Activated naive CD8-positive, alpha-beta T cell treated with anti-CD3 and anti-CD28 coated beads, Interleukin-2, amount 50 U/mL, for 24 hours (primary cell): Measurements from ENCODE around the gene GTPBP10.
A peak's percentile ranks its signal among the peaks of the same experiment; 100 is the strongest.

Source experiments
- ATAC-seq: fragments of 150-1000 bp; cut with Tn5 transposase; one replicate; pipeline ENCODE4 v1.10.0; 2021
- DNase-seq: peaks from one replicate; pipeline ENCODE4 v3.0.0; 2021
- H3K27ac Mint-ChIP-seq: one replicate; pipeline ENCODE4 v1.8.0; 2021; ENCODE audit warnings: mild to moderate bottlenecking, mixed read lengths
- H3K27me3 Mint-ChIP-seq: one replicate; pipeline ENCODE4 v1.8.0; 2021; ENCODE audit warnings: mixed read lengths
- H3K36me3 Mint-ChIP-seq: one replicate; pipeline ENCODE4 v1.8.0; 2021; ENCODE audit warnings: low read depth, mixed read lengths
- H3K4me1 Mint-ChIP-seq: one replicate; pipeline ENCODE4 v1.8.0; 2021; ENCODE audit warnings: mixed read lengths
- H3K4me3 Mint-ChIP-seq: one replicate; pipeline ENCODE4 v1.8.0; 2021; ENCODE audit warnings: mild to moderate bottlenecking, moderate library complexity, mixed read lengths
- H3K9me3 Mint-ChIP-seq: one replicate; pipeline ENCODE4 v1.8.0; 2021; ENCODE audit warnings: mixed read lengths

Gene GTPBP10

DNA sequence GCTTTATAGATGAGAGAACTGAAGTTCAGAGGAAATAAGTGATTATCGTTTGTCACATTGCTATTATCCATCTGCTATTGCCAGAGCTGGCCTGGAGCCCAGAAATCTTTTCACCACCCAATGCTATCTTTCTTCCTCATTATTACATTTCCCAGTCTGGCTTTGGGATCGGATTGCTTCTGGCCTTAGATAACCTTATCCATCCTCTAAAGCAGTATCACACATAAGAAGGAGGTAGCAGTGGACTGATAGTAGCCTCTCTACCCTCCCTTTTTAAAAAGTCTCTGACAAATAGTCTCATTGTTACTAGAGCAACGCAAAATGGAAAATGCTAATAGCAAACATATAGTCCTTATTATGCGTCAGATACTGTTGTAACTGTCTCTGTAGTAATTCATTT, 55.5 kb downstream of the GTPBP10 start:
- Mint-ChIP-seq H3K27me3 (no peaks in the 10 kb centered on the region), H3K36me3 (no peaks in the 10 kb centered on the region), H3K4me3 (no peak overlapping the region), H3K27ac (no peak overlapping the region), H3K4me1 (peaks cover 24% of the 10 kb centered on the region), H3K9me3 (peaks cover 26% of the 10 kb centered on the region)
- no peak for DNase-seq
- no peak for ATAC-seq

DNA sequence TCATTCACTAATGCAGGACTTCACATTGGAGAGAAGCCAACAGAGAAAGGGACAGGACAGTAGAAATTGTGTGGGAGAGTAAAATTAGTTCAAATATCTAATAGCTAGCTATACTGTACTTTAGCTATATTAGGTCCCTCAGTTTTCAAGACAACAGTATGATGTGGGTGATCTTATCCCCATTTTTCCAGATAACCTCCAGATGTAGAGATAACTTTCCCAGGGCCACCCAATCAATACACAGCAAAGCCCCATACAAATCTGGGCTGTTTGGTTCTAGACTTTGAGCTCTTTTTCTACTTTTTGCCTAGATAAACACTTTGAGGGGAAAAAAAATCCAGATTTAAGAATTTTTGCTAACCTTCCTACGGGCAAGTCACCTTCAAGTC, 56.3 kb downstream of the GTPBP10 start:
- Mint-ChIP-seq H3K4me1 (peaks cover 24% of the 10 kb centered on the region), H3K4me3 (peak overlapping the region; percentile 94), H3K9me3 (peaks cover 24% of the 10 kb centered on the region), H3K27me3 (no peaks in the 10 kb centered on the region), H3K27ac (peak overlapping the region; percentile 94), H3K36me3 (peaks cover 4% of the 10 kb centered on the region)
- DNase-seq (no peak), ATAC-seq (no peak)

DNA sequence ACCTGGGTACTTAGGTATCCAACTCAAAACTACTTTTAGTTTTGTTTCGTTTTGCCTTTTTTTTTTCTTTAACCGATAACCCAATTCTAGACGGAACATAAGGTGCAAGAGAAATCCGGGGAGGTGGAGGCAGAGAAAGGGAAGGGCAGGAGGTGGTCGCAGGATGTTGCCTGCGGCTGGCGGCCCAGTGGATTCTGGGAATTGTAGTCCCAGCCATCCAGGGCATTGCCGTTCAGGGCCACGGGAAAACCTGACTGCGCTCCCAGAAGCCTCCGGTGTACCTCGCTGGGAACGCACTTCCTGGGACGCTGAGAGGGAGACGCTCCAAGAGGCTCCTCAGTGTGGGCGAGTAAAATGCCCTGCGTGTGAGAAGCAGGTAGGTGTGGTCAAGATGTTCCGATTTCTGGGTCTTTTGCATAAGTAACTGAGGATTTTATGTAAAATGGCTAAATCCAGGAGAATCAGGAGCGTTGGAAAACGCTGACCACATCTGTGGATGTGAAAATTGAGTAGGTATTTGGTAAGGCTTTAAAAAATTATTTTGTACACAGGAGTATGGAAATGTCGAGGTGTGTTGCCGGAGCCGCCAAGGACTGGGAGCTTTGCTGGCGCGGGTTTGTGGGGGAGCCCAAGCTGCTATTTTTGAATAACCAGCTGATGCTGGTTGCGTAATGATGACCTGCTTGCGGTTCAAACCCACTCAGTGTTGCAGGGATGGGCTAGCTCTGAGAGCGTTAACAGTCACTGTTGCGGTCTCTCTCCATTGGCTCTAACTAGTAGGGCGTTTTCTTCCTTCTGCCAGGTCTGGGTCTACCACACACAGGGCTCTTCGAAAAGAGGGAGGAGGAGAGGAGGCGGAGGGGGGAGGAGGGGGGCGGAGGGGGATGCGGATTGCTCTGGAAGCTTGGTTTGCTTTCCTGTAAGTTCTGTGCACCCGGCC, 56.9 kb downstream of the GTPBP10 start, which contains the start of gene CLDN12:
TSS of gene CLDN12 (plus strand) at position 288 of the 940 bp plus-strand sequence. CDS start 9,216 bp downstream, outside the sequence.
- Mint-ChIP-seq H3K9me3 (peaks cover 20% of the 10 kb centered on the region), H3K27me3 (no peaks in the 10 kb centered on the region), H3K4me3 (peak within 1 kb of the TSS; percentile 94), H3K27ac (peak within 1 kb of the TSS; percentile 94), H3K36me3 (peaks cover 5% of the 10 kb centered on the region), H3K4me1 (peaks cover 24% of the 10 kb centered on the region)
- peak; percentile 80 for DNase-seq
- ATAC-seq, result peak; percentile 99

DNA sequence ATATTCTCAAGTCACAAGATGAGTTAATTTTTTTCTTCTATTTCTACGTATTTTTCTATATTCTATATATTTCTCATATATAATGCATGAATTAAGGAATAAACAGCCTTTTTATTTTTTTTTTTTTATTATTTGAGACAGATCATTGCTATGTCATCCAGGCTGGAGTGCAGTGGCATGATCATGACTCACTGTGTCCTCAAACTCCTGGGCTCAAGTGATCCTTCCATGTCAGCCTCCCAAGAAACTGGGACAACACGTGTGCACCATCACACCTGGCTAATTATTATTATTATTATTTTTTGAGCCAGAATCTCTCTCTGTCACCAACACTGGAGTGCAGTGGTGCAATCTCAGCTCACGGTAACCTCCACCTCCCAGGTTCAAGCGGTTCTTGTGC, 58.3 kb downstream of the GTPBP10 start:
- Mint-ChIP-seq H3K27me3 (no peaks in the 10 kb centered on the region), H3K27ac (peak overlapping the region; percentile 94), H3K9me3 (peaks cover 10% of the 10 kb centered on the region), H3K36me3 (peaks cover 5% of the 10 kb centered on the region), H3K4me3 (peak overlapping the region; percentile 94), H3K4me1 (peaks cover 24% of the 10 kb centered on the region)
- no peak for DNase-seq
- no peak for ATAC-seq

DNA sequence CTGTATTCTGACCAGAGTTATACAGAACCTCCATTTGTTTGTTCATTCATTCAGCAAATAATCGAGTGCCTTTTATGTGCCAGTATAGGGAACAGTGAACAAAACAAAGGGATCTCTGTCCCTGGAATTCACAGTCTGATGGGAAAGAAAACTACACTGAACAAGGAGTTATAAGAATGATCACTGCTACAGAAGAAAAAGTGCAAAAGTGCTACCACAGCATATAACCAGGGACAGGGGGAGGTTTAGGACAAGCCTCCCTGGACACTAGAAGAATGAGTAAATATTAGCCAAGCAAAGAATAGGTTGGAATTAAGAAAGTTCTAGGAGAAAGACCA, 60.9 kb downstream of the GTPBP10 start:
- H3K27ac Mint-ChIP-seq, result no peak overlapping the region
- ATAC-seq (no peak), DNase-seq (no peak)
- no peaks in the 10 kb centered on the region for H3K9me3 Mint-ChIP-seq
- H3K36me3 Mint-ChIP-seq, result peaks cover 5% of the 10 kb centered on the region
- H3K4me3 Mint-ChIP-seq, result no peak overlapping the region
- H3K4me1 Mint-ChIP-seq, result peaks cover 24% of the 10 kb centered on the region
- no peaks in the 10 kb centered on the region for H3K27me3 Mint-ChIP-seq

DNA sequence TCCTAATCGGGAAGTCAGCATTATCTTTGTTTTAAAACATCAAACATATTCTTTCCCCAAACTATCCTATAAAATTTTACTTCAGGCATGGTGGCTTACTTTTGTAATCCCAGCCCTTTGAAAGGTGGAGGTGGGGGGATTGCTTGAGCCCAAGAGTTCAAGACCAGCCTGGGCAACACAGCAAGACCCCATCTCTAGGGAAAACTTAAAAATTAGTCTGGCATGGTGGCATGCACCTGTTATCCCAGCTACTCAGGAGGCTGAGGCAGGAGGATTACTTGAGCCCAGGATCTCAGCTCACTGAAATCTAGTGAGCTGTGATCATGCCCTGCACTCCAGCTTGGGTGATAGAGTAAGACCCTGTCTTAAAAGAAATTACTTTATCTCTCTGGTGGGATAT, 61.6 kb downstream of the GTPBP10 start:
- Mint-ChIP-seq H3K9me3 (no peaks in the 10 kb centered on the region), H3K27ac (no peak overlapping the region), H3K36me3 (peaks cover 5% of the 10 kb centered on the region), H3K4me3 (no peak overlapping the region), H3K4me1 (peaks cover 17% of the 10 kb centered on the region), H3K27me3 (no peaks in the 10 kb centered on the region)
- no peak for DNase-seq
- no peak for ATAC-seq

DNA sequence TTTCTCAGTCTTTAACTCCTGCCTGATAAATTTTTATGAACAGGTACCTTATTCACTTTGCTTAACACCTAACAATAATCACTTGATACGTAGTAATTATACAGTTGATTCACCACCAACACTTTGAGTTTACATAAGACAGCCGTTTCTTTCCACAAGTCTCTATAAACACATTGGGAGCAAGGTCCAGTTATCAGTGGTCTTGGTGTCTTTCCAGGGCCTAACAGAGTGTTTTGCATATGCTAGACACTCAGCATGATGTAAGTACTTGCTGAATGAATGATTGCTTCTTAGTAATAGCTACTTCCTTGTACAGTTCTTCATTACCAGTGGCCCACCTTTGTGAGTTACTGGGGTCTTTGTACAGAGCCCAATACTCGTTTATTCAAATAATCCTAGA, 63.2 kb downstream of the GTPBP10 start:
- H3K9me3 Mint-ChIP-seq, result no peaks in the 10 kb centered on the region
- peaks cover 5% of the 10 kb centered on the region for H3K36me3 Mint-ChIP-seq
- ATAC-seq, result no peak

DNA sequence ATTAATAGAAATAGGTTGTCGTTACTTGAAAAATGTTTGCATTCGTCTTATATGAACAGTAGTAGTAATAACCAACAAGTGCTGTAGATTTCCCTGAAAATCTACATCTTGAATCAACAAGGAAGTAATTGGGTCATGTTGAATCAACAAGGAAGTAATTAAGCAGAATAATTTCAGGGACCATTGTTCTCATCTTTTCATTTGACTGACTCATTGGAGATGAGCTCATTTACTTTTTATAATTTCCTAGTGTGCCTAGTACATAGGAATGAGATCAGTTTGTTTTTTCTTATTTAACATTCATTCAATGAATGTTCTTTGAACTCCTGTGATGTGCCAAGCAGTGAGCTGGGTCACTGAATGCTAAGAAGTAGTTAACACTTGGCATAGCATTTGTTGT, 65.0 kb downstream of the GTPBP10 start:
- H3K4me3 Mint-ChIP-seq, result no peak overlapping the region
- no peaks in the 10 kb centered on the region for H3K27me3 Mint-ChIP-seq
- ATAC-seq (no peak), DNase-seq (no peak)
- no peak overlapping the region for H3K27ac Mint-ChIP-seq
- no peaks in the 10 kb centered on the region for H3K4me1 Mint-ChIP-seq
- H3K36me3 Mint-ChIP-seq, result peaks cover 5% of the 10 kb centered on the region
- H3K9me3 Mint-ChIP-seq, result no peaks in the 10 kb centered on the region

More for the DNA sequence above, 63.2 kb downstream of the GTPBP10 start:
- peaks cover 5% of the 10 kb centered on the region for H3K4me1 Mint-ChIP-seq
- no peak for DNase-seq
- H3K27me3 Mint-ChIP-seq, result no peaks in the 10 kb centered on the region
- H3K27ac Mint-ChIP-seq, result no peak overlapping the region
- H3K4me3 Mint-ChIP-seq, result no peak overlapping the region

DNA sequence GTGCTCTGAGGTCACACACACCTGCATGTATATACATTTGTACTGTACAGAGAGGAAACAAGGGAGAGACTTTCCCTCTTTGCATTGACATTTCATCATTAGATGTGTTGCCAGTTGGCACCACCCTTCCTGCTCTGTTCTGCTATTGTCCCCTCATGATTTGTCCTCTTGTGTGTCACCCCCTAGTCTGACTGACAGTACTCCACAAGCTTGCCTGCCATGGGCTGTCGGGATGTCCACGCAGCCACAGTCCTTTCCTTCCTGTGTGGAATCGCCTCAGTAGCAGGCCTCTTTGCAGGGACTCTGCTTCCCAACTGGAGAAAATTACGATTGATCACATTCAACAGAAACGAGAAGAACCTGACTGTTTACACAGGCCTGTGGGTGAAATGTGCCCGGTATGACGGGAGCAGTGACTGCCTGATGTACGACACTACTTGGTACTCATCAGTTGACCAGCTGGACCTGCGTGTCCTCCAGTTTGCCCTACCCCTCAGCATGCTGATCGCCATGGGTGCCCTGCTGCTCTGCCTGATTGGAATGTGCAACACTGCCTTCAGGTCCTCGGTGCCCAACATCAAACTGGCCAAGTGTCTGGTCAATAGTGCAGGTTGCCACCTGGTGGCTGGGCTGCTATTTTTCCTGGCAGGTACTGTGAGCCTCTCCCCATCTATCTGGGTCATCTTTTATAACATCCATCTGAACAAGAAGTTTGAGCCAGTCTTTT, 66.1 kb downstream of the GTPBP10 start:
- H3K4me3 Mint-ChIP-seq, result no peak overlapping the region
- ATAC-seq (peak; percentile 46), DNase-seq (peak; percentile 31)
- H3K36me3 Mint-ChIP-seq, result peaks cover 2% of the 10 kb centered on the region
- no peaks in the 10 kb centered on the region for H3K9me3 Mint-ChIP-seq
- H3K27ac Mint-ChIP-seq, result no peak overlapping the region
- no peaks in the 10 kb centered on the region for H3K27me3 Mint-ChIP-seq
- H3K4me1 Mint-ChIP-seq, result no peaks in the 10 kb centered on the region

DNA sequence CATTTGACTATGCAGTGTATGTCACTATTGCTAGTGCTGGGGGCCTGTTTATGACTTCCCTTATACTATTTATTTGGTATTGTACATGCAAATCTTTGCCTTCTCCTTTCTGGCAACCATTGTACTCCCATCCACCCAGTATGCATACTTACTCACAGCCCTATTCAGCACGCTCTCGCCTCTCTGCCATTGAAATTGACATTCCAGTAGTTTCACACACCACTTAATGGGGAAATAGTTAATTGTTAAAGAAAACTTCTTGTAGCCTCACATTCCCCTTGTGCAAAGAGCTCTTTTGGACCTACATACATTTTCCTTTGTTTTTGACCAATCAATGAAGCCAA, 66.6 kb downstream of the GTPBP10 start:
- Mint-ChIP-seq H3K4me3 (no peak overlapping the region), H3K27ac (no peak overlapping the region), H3K36me3 (no peaks in the 10 kb centered on the region), H3K9me3 (no peaks in the 10 kb centered on the region), H3K4me1 (no peaks in the 10 kb centered on the region), H3K27me3 (no peaks in the 10 kb centered on the region)
- no peak for DNase-seq
- no peak for ATAC-seq

DNA sequence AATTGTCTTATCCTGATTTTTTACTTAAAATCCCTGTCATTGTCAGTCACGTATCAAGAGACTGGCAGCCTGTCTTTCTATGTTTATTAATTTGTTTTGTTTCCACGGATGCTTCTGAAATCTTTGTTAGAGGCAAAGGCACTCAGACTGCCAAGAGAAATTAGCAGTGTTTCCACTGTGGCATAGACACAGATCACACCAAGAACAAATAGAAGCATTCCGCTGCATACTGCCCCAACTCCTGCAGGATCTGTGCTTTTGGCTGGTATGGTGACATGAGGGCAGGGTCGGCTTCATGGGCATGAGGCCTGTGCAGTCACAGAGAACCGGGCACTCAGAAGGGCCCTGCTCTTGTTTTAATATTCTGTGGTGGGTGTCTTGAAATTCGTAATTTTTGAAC, 75.1 kb downstream of the GTPBP10 start:
- Mint-ChIP-seq H3K27ac (no peak overlapping the region), H3K4me3 (no peak overlapping the region), H3K27me3 (peaks cover 2% of the 10 kb centered on the region), H3K4me1 (peaks cover 19% of the 10 kb centered on the region), H3K9me3 (no peaks in the 10 kb centered on the region), H3K36me3 (no peaks in the 10 kb centered on the region)
- DNase-seq (no peak), ATAC-seq (no peak)

DNA sequence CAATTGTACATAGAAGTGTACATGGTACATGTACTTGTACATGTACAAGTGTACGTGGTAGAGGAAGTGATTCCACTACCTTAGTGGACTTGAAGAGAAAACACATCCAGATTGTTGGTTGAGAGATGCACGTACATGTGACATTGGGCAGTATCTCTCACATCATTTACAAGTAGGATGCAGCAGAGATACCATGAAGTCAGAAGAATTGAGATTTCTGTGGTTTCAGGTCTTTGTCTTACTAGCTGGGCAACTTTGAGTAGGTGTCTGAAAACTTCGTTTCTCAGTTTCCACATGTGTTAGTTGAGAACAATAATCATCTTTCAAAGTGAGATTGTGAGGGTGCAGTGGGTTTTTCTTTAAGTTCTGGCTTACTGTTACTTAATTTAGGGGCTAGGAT, 78.2 kb downstream of the GTPBP10 start:
- H3K36me3 Mint-ChIP-seq, result no peaks in the 10 kb centered on the region
- H3K4me1 Mint-ChIP-seq, result peaks cover 19% of the 10 kb centered on the region
- H3K27ac Mint-ChIP-seq, result peak overlapping the region; percentile 57
- ATAC-seq (peak; percentile 83), DNase-seq (no peak)
- H3K27me3 Mint-ChIP-seq, result peaks cover 5% of the 10 kb centered on the region
- H3K9me3 Mint-ChIP-seq, result no peaks in the 10 kb centered on the region
- H3K4me3 Mint-ChIP-seq, result no peak overlapping the region

DNA sequence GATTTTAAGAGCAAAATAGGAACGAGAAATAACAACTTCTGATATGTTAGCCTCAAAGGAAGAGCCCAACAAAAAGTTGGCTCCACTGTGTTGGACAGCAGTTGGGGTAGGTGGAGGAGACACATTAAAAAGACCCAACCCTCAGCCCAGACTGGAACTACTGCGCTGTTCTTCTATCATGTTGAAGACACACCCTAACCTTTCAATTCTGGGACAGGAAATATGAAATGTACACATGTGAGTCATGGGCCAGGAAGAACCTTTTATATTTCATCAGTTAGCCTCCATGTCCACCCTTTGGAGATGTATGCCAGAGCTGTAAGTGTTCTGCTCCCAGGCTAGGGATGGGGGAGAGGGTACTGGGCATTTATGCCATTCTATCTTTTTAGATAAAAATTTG, 78.9 kb downstream of the GTPBP10 start:
- DNase-seq (no peak), ATAC-seq (peak; percentile 77)
- no peaks in the 10 kb centered on the region for H3K9me3 Mint-ChIP-seq
- peaks cover 19% of the 10 kb centered on the region for H3K4me1 Mint-ChIP-seq
- no peak overlapping the region for H3K4me3 Mint-ChIP-seq
- peak overlapping the region; percentile 57 for H3K27ac Mint-ChIP-seq
- no peaks in the 10 kb centered on the region for H3K36me3 Mint-ChIP-seq
- H3K27me3 Mint-ChIP-seq, result peaks cover 5% of the 10 kb centered on the region

DNA sequence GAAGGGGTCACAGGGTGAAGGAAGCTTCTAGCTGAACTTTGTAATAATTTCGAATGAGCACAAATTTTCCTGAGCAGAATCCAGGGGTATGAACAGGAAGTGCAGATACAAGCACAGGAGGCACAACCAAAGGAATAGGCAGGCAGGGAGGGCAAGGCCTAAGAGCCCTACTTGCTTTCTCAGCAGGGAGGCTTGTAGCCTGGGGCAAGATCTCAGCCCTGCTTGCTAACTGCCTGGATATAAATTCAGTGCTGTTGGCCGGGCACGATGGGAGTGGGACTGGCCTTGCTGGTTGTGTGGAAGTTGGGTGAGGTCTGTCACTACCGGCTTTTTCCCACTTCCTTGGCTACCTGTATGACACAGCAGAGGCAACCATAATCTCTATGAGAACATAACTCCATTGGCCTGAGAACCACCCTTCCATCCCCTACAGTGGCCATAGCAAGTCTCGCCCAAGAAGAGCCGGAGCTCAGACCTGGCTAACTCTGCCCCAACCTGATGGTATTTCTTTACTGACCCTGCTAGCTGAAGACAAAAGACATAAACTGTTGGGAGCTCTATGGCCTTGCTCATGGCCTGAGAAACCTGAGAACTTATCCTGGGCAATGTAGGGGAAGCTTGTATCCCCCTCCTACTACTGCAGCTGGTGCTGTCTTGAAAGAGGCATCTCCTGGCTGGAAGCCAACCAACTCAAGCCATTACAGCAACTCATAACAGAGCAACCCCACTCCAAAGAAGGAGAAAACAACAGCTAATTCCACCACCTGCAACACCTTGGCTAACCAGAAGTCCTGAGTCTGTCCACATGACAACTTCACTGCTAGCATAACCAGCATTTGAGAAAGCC, 84.3 kb downstream of the GTPBP10 start:
- ATAC-seq (no peak), DNase-seq (no peak)
- no peak overlapping the region for H3K4me3 Mint-ChIP-seq
- H3K36me3 Mint-ChIP-seq, result no peaks in the 10 kb centered on the region
- peaks cover under 1% of the 10 kb centered on the region for H3K4me1 Mint-ChIP-seq
- H3K27ac Mint-ChIP-seq, result no peak overlapping the region
- H3K27me3 Mint-ChIP-seq, result peaks cover 11% of the 10 kb centered on the region
- no peaks in the 10 kb centered on the region for H3K9me3 Mint-ChIP-seq
